GM12892 (cell line): ENCODE data around the gene SPC25.

Source experiments
- POLR2A ChIP-seq: IDR thresholded peaks from 2 replicates; pipeline ENCODE4 v1.6.1; 2011; ENCODE audit warnings: low read depth, low read length, control low read depth
- POLR2AphosphoS5 ChIP-seq: IDR thresholded peaks from 2 replicates; pipeline ENCODE4 v1.6.1; 2011; ENCODE audit warnings: low read depth, low read length, control low read depth
- TAF1 ChIP-seq: IDR thresholded peaks from 2 replicates; pipeline ENCODE4 v1.6.1; 2011; ENCODE audit warnings: low read depth, mild to moderate bottlenecking, control low read depth, low read length, borderline replicate concordance

DNA sequence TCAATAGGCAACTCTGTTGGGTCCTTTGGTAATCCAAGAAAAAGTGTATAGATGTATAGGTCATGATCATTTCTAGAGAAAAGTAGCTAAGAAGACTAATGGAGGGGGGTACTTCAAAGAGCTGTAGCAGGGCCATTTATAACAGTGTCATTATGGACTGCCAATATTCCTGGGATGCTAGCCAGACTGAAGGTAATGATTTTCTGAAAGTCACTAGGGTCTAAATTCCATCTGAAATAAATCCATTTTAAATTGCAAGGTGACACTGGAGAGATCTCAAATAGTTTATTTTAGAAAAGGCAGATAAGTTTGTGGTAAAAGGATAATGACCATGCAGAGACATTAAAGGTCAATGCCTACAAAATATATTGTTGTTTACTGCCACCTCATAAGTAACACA lies 4.5 kb upstream of the SPC25 start:
- TF ChIP-seq POLR2A (no peak), POLR2AphosphoS5 (no peak), TAF1 (no peak)
